GM23338 (cell line): ENCODE data around the gene SP6. TPM values are rescaled to one million over a fixed set of nuclear protein-coding genes. Genes with fewer than 3 reads are reported as not detected.

ENCODE experiments used
- ATAC-seq: fragments of 200-7000 bp; cut with Tn5 transposase; 3 replicates; pipeline ENCODE4 v1.9.1; 2020
- DNase-seq: peaks from one replicate; pipeline ENCODE4 v3.0.0-alpha.2; 2015; ENCODE audit warnings: low spot score
- H2AFZ ChIP-seq: fragments of 200-600 bp; sonication (generic); 2 replicates; pipeline ENCODE4 v1.8.0; 2016; ENCODE audit warnings: antibody characterized with exemption, mild to moderate bottlenecking, moderate library complexity
- H3F3A ChIP-seq: fragments of 200-600 bp; sonication (generic); replicated peaks from 2 replicates; pipeline ENCODE4 v1.8.0; 2017; ENCODE audit warnings: antibody characterized with exemption, mixed run types, low read depth
- H3K27ac ChIP-seq: fragments of 200-600 bp; sonication (generic); 2 replicates; pipeline ENCODE4 v1.6.1; 2016; ENCODE audit warnings: low read depth
- H3K27me3 ChIP-seq: fragments of 200-600 bp; sonication (generic); 2 replicates; pipeline ENCODE4 v1.8.0; 2016; ENCODE audit warnings: mild to moderate bottlenecking, mixed run types, moderate library complexity; ENCODE audit not compliant: insufficient read depth
- H3K36me3 ChIP-seq: fragments of 200-600 bp; sonication (generic); 2 replicates; pipeline ENCODE4 v1.8.0; 2016; ENCODE audit warnings: mild to moderate bottlenecking; ENCODE audit not compliant: insufficient read depth
- H3K4me1 ChIP-seq: fragments of 200-600 bp; sonication (generic); 2 replicates; pipeline ENCODE4 v1.8.0; 2016; ENCODE audit warnings: mild to moderate bottlenecking, moderate library complexity; ENCODE audit not compliant: insufficient read depth
- H3K4me2 ChIP-seq: fragments of 200-600 bp; sonication (generic); 2 replicates; pipeline ENCODE4 v1.7.1; 2017; ENCODE audit warnings: mixed run types
- H3K4me3 ChIP-seq: fragments of 200-600 bp; sonication (generic); 2 replicates; pipeline ENCODE4 v1.6.1; 2016; ENCODE audit warnings: mixed run types
- H3K79me2 ChIP-seq: fragments of 200-600 bp; sonication (generic); replicated peaks from 2 replicates; pipeline ENCODE4 v1.8.0; 2017; ENCODE audit warnings: mild to moderate bottlenecking; ENCODE audit not compliant: insufficient read depth
- H3K9me2 ChIP-seq: fragments of 200-600 bp; sonication (generic); 2 replicates; pipeline ENCODE4 v1.8.0; 2017; ENCODE audit not compliant: insufficient read depth
- H4K20me1 ChIP-seq: fragments of 200-600 bp; sonication (generic); replicated peaks from 2 replicates; pipeline ENCODE4 v1.8.0; 2017; ENCODE audit warnings: mild to moderate bottlenecking; ENCODE audit not compliant: insufficient read depth
- H3K27ac Mint-ChIP-seq: 2 replicates; pipeline ENCODE4 v1.8.0; 2020; ENCODE audit warnings: inconsistent platforms, mild to moderate bottlenecking, moderate library complexity, mixed read lengths
- H3K27me3 Mint-ChIP-seq: 3 replicates; pipeline ENCODE4 v1.8.0; 2022; ENCODE audit warnings: low read depth, mild to moderate bottlenecking, moderate library complexity, mixed read lengths, inconsistent platforms; ENCODE audit not compliant: insufficient read depth, poor library complexity
- H3K36me3 Mint-ChIP-seq: 3 replicates; pipeline ENCODE4 v1.8.0; 2021; ENCODE audit warnings: low read depth, mild to moderate bottlenecking, inconsistent platforms, moderate library complexity, mixed read lengths
- H3K4me1 Mint-ChIP-seq: 3 replicates; pipeline ENCODE4 v1.8.0; 2020; ENCODE audit warnings: mild to moderate bottlenecking, inconsistent platforms, mixed read lengths
- H3K4me3 Mint-ChIP-seq: 3 replicates; pipeline ENCODE4 v1.8.0; 2021; ENCODE audit warnings: moderate library complexity, mild to moderate bottlenecking, inconsistent platforms, mixed read lengths
- H3K9me3 Mint-ChIP-seq: 3 replicates; pipeline ENCODE4 v1.8.0; 2020; ENCODE audit warnings: moderate library complexity, mild to moderate bottlenecking, inconsistent platforms, mixed read lengths
- CREB1 ChIP-seq: fragments of 250-450 bp; sonication (Bioruptor Pico); IDR thresholded peaks from 2 replicates; pipeline ENCODE4 v1.5.0; 2020; ENCODE audit warnings: low read depth, mild to moderate bottlenecking, moderate library complexity
- CTCF ChIP-seq, 2 experiments: fragments of 200-600 bp in 1 of 2; sonication (generic) in 1 of 2; conservative IDR thresholded peaks; 2 replicates each; pipeline versions ENCODE4 v1.5.1 to v1.6.1; 2016 to 2017; ENCODE audit warnings: antibody characterized with exemption in 2 of 2, low read depth in 2 of 2, mild to moderate bottlenecking in 2 of 2, moderate library complexity in 1 of 2
- ETS1 ChIP-seq: IDR thresholded peaks from 2 replicates; pipeline ENCODE4 v1.6.1; 2016; ENCODE audit warnings: antibody characterized with exemption
- EZH2 ChIP-seq: fragments of 200-600 bp; sonication (generic); IDR thresholded peaks from one replicate; pipeline ENCODE4 v1.8.0; 2017; ENCODE audit warnings: antibody characterized with exemption, mild to moderate bottlenecking, low read depth; ENCODE audit not compliant: unreplicated experiment
- EZH2phosphoT487 ChIP-seq: fragments of 200-600 bp; sonication (generic); IDR thresholded peaks from one replicate; pipeline ENCODE4 v1.8.1; 2018; ENCODE audit warnings: antibody characterized with exemption; ENCODE audit not compliant: unreplicated experiment
- JUNB ChIP-seq: IDR thresholded peaks from one replicate; pipeline ENCODE4 v1.6.1; 2016; ENCODE audit warnings: antibody characterized with exemption; ENCODE audit not compliant: unreplicated experiment
- NANOG ChIP-seq: IDR thresholded peaks from 2 replicates; pipeline ENCODE4 v1.6.1; 2016; ENCODE audit warnings: antibody characterized with exemption, borderline replicate concordance
- POLR2AphosphoS5 ChIP-seq: IDR thresholded peaks from 2 replicates; pipeline ENCODE4 v1.6.1; 2016; ENCODE audit warnings: antibody characterized with exemption, low read depth
- REST ChIP-seq: IDR thresholded peaks from one replicate; pipeline ENCODE4 v1.6.1; 2018; ENCODE audit warnings: antibody characterized with exemption; ENCODE audit not compliant: unreplicated experiment
- ZNF114 ChIP-seq: fragments of 250-450 bp; sonication (Bioruptor Pico); IDR thresholded peaks from 2 replicates; pipeline ENCODE4 v1.5.0; 2020; ENCODE audit warnings: mild to moderate bottlenecking, moderate library complexity
- ZNF331 ChIP-seq: fragments of 250-450 bp; sonication (Bioruptor Pico); IDR thresholded peaks from 2 replicates; pipeline ENCODE4 v1.5.0; 2020; ENCODE audit warnings: low read depth, mild to moderate bottlenecking, moderate library complexity
- ZNF462 ChIP-seq: fragments of 250-450 bp; sonication (Bioruptor Pico); IDR thresholded peaks from 2 replicates; pipeline ENCODE4 v1.5.0; 2020; ENCODE audit warnings: mild to moderate bottlenecking, moderate library complexity
- polyA plus RNA-seq: library from polyadenylated mRNA; unstranded; fragments of >200 nt; fragmentation: Nextera tagmentation; extraction: Ambion mirVana; gene quantifications from 2 replicates; pipeline ENCODE4 v1.2.1, GENCODE V29; 2016
- total RNA-seq: library from RNA; depleted of rRNA; stranded (reverse); fragments of >200 nt; shearing (Covaris generic); gene quantifications from 2 replicates; pipeline ENCODE4 v1.2.3, GENCODE V29; 2014

The SP6 gene
- total and polyA plus RNA-seq, 2 experiments from 2014 or later = 0.13 to 1.0 TPM

GRCh38 chr17:47899643-47900042, 48.7 kb upstream of the SP6 start:
- Mint-ChIP-seq H3K36me3 (peaks cover 12% of the 10 kb centered on the region), H3K9me3 (no peaks in the 10 kb centered on the region; the same call in 1 of the 3 replicates), H3K27me3 (peaks cover 15% of the 10 kb centered on the region), H3K27ac (no peak overlapping the region), H3K4me1 (peaks cover 47% of the 10 kb centered on the region), H3K4me3 (no peak overlapping the region)
- no peak overlapping the region for H3K4me2 ChIP-seq
- no peaks in the 10 kb centered on the region for H3K9me2 ChIP-seq
- peaks cover 34% of the 10 kb centered on the region for H3K79me2 ChIP-seq
- H2AFZ ChIP-seq = no peak overlapping the region
- no peak overlapping the region for H3K4me3 ChIP-seq
- H3K4me1 ChIP-seq = peaks cover 38% of the 10 kb centered on the region
- TF ChIP-seq NANOG (no peak), REST (no peak), ZNF114 (no peak), JUNB (no peak), CTCF (conservative IDR thresholded peaks at IDR 0.05; ENCODE audit: low read depth in 2 of 2) (no peak), ZNF331 (CRISPR knock-in tag) (no peak), EZH2 (no peak), POLR2AphosphoS5 (no peak), ETS1 (no peak), EZH2phosphoT487 (no peak), CREB1 (CRISPR knock-in tag) (no peak), ZNF462 (CRISPR knock-in tag) (no peak)
- H3K27ac ChIP-seq = no peak overlapping the region
- ATAC-seq = no peak
- no peak for DNase-seq
- H3F3A ChIP-seq = no peaks in the 10 kb centered on the region; the same call in 1 of the 2 replicates
- H3K27me3 ChIP-seq = no peaks in the 10 kb centered on the region
- no peaks in the 10 kb centered on the region for H4K20me1 ChIP-seq
- no peaks in the 10 kb centered on the region for H3K36me3 ChIP-seq
